HG03060 (cell line): ENCODE data around the gene PSMF1.
"Not testable (repeated sequence)": the region's sequence is repeated elsewhere in the genome, so short reads cannot be mapped to it uniquely, and the experiment has no call there.

ENCODE experiments used
- ATAC-seq: cut with Tn5 transposase; IDR thresholded peaks from one replicate; pipeline ENCODE4 v1.9.1; 2021; ENCODE audit warnings: low read depth, moderate number of reproducible peaks; ENCODE audit not compliant: unreplicated experiment

Gene PSMF1

GRCh38 chr20:1121429-1121828 lies 3.0 kb downstream of the PSMF1 start:
- ATAC-seq, result no peak

GRCh38 chr20:1122388-1123315 lies 4.2 kb downstream of the PSMF1 start:
- ATAC-seq, result no peak

- ATAC-seq, result no peak
These were observed 5.3 kb downstream of the PSMF1 start for GRCh38 chr20:1123666-1124065.

GRCh38 chr20:1124421-1124820 lies 6.0 kb downstream of the PSMF1 start:
- no peak for ATAC-seq

GRCh38 chr20:1125277-1125676 lies 6.9 kb downstream of the PSMF1 start:
- no peak for ATAC-seq

- no peak for ATAC-seq
These were observed 9.4 kb downstream of the PSMF1 start for GRCh38 chr20:1127840-1128239.

GRCh38 chr20:1130058-1130694 lies 11.8 kb downstream of the PSMF1 start:
- no peak for ATAC-seq

- ATAC-seq, result no peak
These were observed 12.4 kb downstream of the PSMF1 start for GRCh38 chr20:1130847-1131246.

GRCh38 chr20:1131354-1131753 lies 13.0 kb downstream of the PSMF1 start:
- ATAC-seq, result no peak

- ATAC-seq, result no peak
These were observed 16.0 kb downstream of the PSMF1 start for GRCh38 chr20:1134355-1134754.

GRCh38 chr20:1134836-1135235 lies 16.4 kb downstream of the PSMF1 start:
- no peak for ATAC-seq

- ATAC-seq, result no peak
These were observed 18.8 kb downstream of the PSMF1 start for GRCh38 chr20:1137236-1137635.

- no peak for ATAC-seq
These were observed 26.2 kb downstream of the PSMF1 start for GRCh38 chr20:1144401-1145172.

- no peak for ATAC-seq
These were observed 28.6 kb downstream of the PSMF1 start for GRCh38 chr20:1146957-1147356.

- not testable (repeated sequence) for ATAC-seq
These were observed 31.4 kb downstream of the PSMF1 start for GRCh38 chr20:1149812-1150211.

- no peak for ATAC-seq
These were observed 31.8 kb downstream of the PSMF1 start for GRCh38 chr20:1150218-1150617.

GRCh38 chr20:1150968-1151367 lies 32.6 kb downstream of the PSMF1 start:
- no peak for ATAC-seq

- ATAC-seq, result no peak
These were observed 35.8 kb downstream of the PSMF1 start for GRCh38 chr20:1154226-1154625.

GRCh38 chr20:1154691-1155090 lies 36.3 kb downstream of the PSMF1 start:
- ATAC-seq, result no peak

GRCh38 chr20:1155342-1155741 lies 36.9 kb downstream of the PSMF1 start:
- ATAC-seq, result no peak

GRCh38 chr20:1160496-1160895 lies 42.1 kb downstream of the PSMF1 start:
- ATAC-seq, result no peak
